A673 (cell line): Measurements from ENCODE around the gene ADM2. TPM values are rescaled to one million over a fixed set of nuclear protein-coding genes. Genes with fewer than 3 reads are reported as not detected.

Experiments used
- BruUV-seq: library from RNA; stranded (reverse); fragments of 400-500 nt; replicated peaks from 2 replicates; lab custom pipeline; 2021; lab: Mats Ljungman, UMichigan
- CTCF ChIA-PET: fragments of 300-600 bp; sonication (Branson Sonifier 250); formaldehyde crosslinking; loops from one replicate; lab custom pipeline; 2022; ENCODE audit warnings: antibody characterized with exemption; lab: Charles Lee
- POLR2A ChIA-PET: fragments of 300-600 bp; sonication (Branson Sonifier 250); formaldehyde crosslinking; loops from one replicate; lab custom pipeline; 2022; ENCODE audit warnings: antibody characterized with exemption; ENCODE audit not compliant: low non-redundant PET; lab: Charles Lee
- DNase-seq: peaks from one replicate; pipeline ENCODE4 v3.0.0-alpha.2; 2015; ENCODE audit warnings: low spot score
- H3K27ac ChIP-seq: fragments of 200-600 bp; sonication (generic); 2 replicates; pipeline ENCODE4 v1.5.1; 2016; ENCODE audit warnings: mixed run types, low read depth, mild to moderate bottlenecking, mixed read lengths, antibody characterized with exemption, low read length; ENCODE audit not compliant: poor library complexity, severe bottlenecking
- H3K27me3 ChIP-seq: fragments of 200-600 bp; sonication (generic); replicated peaks from 2 replicates; pipeline ENCODE4 v1.6.1; 2017; ENCODE audit warnings: mixed run types, low read depth, mild to moderate bottlenecking, mixed read lengths, antibody characterized with exemption, low read length; ENCODE audit not compliant: insufficient read depth, poor library complexity
- H3K36me3 ChIP-seq: fragments of 200-600 bp; sonication (generic); 2 replicates; pipeline ENCODE4 v1.6.1; 2016; ENCODE audit warnings: mixed run types, mild to moderate bottlenecking, mixed read lengths, antibody characterized with exemption, low read length; ENCODE audit not compliant: insufficient read depth, poor library complexity, severe bottlenecking
- H3K4me1 ChIP-seq: fragments of 200-600 bp; sonication (generic); 2 replicates; pipeline ENCODE4 v1.6.1; 2017; ENCODE audit warnings: mixed run types, mild to moderate bottlenecking, mixed read lengths, antibody characterized with exemption, low read length; ENCODE audit not compliant: insufficient read depth, poor library complexity, severe bottlenecking
- H3K4me3 ChIP-seq: fragments of 200-600 bp; sonication (generic); 2 replicates; pipeline ENCODE4 v1.5.1; 2016; ENCODE audit warnings: low read depth, mixed run types, mild to moderate bottlenecking, mixed read lengths, low read length; ENCODE audit not compliant: poor library complexity, severe bottlenecking
- H3K9me3 ChIP-seq: fragments of 200-600 bp; sonication (generic); 2 replicates; pipeline ENCODE4 v1.6.1; 2016; ENCODE audit warnings: mixed run types, low read depth, mild to moderate bottlenecking, mixed read lengths, antibody characterized with exemption, low read length; ENCODE audit not compliant: poor library complexity, severe bottlenecking
- EZH2 ChIP-seq: fragments of 200-600 bp; sonication (generic); IDR thresholded peaks from 2 replicates; pipeline ENCODE4 v1.6.1; 2017; ENCODE audit warnings: borderline replicate concordance, low read depth, mild to moderate bottlenecking, mixed read lengths, antibody characterized with exemption, low read length; ENCODE audit not compliant: poor library complexity, severe bottlenecking
- intact Hi-C: fragments of 100-400 bp; cut with micrococcal nuclease; formaldehyde crosslinking; loops from one replicate; pipeline ENCODE4 v1.10.0; 2022; ENCODE audit not compliant: unreplicated experiment
- total RNA-seq: library from RNA; stranded (reverse); gene quantifications from 2 replicates; pipeline ENCODE4 v1.2.3, GENCODE V29; 2021

The ADM2 gene
- total RNA-seq, 1 experiment from 2014 or later: 5.4 TPM

DNA sequence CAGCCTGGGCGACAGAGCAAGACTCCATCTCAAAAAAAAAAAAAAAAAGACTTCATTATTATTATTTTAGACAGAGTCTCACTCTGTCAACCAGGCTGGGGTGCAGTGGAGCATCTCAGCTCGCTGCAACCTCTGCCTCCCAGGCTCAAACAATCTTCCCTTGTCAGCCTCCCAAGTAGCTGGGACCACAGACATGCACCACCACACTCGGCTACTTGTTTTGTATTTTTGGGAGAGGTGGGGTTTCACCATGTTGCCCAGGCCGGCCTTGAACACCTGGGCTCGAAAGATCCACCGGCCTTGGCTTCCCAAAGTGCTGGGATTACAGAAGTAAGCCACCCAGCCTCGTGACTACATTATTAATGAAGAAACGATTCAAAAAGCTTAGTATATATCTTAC, 53.8 kb downstream of the ADM2 start:
- DNase-seq: no peak
- Histone ChIP-seq H3K27ac (no peak overlapping the region), H3K9me3 (no peaks in the 10 kb centered on the region), H3K4me1 (peaks cover 23% of the 10 kb centered on the region), H3K36me3 (no peaks in the 10 kb centered on the region), H3K4me3 (no peak overlapping the region), H3K27me3 (peaks cover 18% of the 10 kb centered on the region)
- ChIA-PET CTCF (interaction anchor here (1.4 kb wide), 1 partner anchor 9 kb away, joined by 13 read pairs; the partner anchor contains the start of gene SCO2), POLR2A (no interaction called here)
- intact Hi-C loops: no loop called here
- BruUV-seq: no TSS peak
- no peak for TF ChIP-seq EZH2

Other genes with a start within 250 kb of the ADM2 start
- 31.0 and 33.1 TPM in 2 replicates for gene TUBGCP6, start 236.5 kb upstream of the ADM2 start, total RNA-seq
- 38.6 and 42.8 TPM in 2 replicates for gene HDAC10, start 230.3 kb upstream of the ADM2 start, total RNA-seq
- 20.8 and 27.5 TPM in 2 replicates for gene MAPK12, start 219.9 kb upstream of the ADM2 start, total RNA-seq
- 5.4 and 10.4 TPM in 2 replicates for gene MAPK11, start 211.2 kb upstream of the ADM2 start, total RNA-seq
- 155 and 173 TPM in 2 replicates for gene PLXNB2, start 173.9 kb upstream of the ADM2 start, total RNA-seq
- 5.3 and 10.8 TPM in 2 replicates for gene DENND6B, start 154.5 kb upstream of the ADM2 start, total RNA-seq
- gene PPP6R2, start 138.2 kb upstream of the ADM2 start, total RNA-seq: 64.6 and 66.7 TPM in 2 replicates
- 97.2 and 107 TPM in 2 replicates for gene SBF1, start 6.5 kb upstream of the ADM2 start, total RNA-seq
- 0.32 and 0.46 TPM in 2 replicates for gene MIOX, start 5.3 kb downstream of the ADM2 start, total RNA-seq
- gene LMF2, start 26.2 kb downstream of the ADM2 start, total RNA-seq: 79.2 and 79.3 TPM in 2 replicates
- gene NCAPH2, start 26.7 kb downstream of the ADM2 start, total RNA-seq: 135 TPM in 2 replicates
- gene SCO2, start 44.1 kb downstream of the ADM2 start, total RNA-seq: 0.44 and 5.4 TPM in 2 replicates
- gene TYMP, start 48.5 kb downstream of the ADM2 start, total RNA-seq: 0.58 and 0.98 TPM in 2 replicates
- gene KLHDC7B, start 64.4 kb downstream of the ADM2 start, total RNA-seq: 1.4 and 1.6 TPM in 2 replicates
- not detected in 2 replicates for gene SYCE3, start 81.4 kb downstream of the ADM2 start, total RNA-seq
- gene CPT1B, start 96.9 kb downstream of the ADM2 start, total RNA-seq: 19.2 and 28.3 TPM in 2 replicates
- 47.6 and 51.4 TPM in 2 replicates for gene CHKB, start 101.3 kb downstream of the ADM2 start, total RNA-seq
- gene MAPK8IP2, start 119.2 kb downstream of the ADM2 start, total RNA-seq: 7.8 and 11.5 TPM in 2 replicates
- 15.6 and 19.6 TPM in 2 replicates for gene ARSA, start 146.6 kb downstream of the ADM2 start, total RNA-seq
- 4.4 and 6.4 TPM in 2 replicates for gene SHANK3, start 191.3 kb downstream of the ADM2 start, total RNA-seq